IMR-90 (cell line): Measurements from ENCODE around the gene PRAMEF5. TPM values are rescaled to one million over a fixed set of nuclear protein-coding genes. Genes with fewer than 3 reads are reported as not detected.
"Not testable (repeated sequence)": the region's sequence is repeated elsewhere in the genome, so short reads cannot be mapped to it uniquely, and the experiment has no call there.

Experiments used
- ATAC-seq: fragments of 200-7000 bp; cut with Tn5 transposase; 2 replicates; pipeline ENCODE4 v1.9.1; 2020; ENCODE audit warnings: low read depth, mild to moderate bottlenecking, moderate library complexity
- BruUV-seq: library from RNA; stranded (reverse); fragments of 400-500 nt; replicated peaks from 2 replicates; lab custom pipeline; 2021; lab: Mats Ljungman, UMichigan
- CTCF ChIA-PET: fragments of 300-600 bp; formaldehyde crosslinking; extraction: SDS; loops from one replicate; lab custom pipeline; 2021; ENCODE audit warnings: antibody characterized with exemption; lab: Yijun Ruan, JAX
- POLR2A ChIA-PET: fragments of 300-600 bp; sonication (Branson Sonifier 250); formaldehyde crosslinking; loops from one replicate; lab custom pipeline; 2022; ENCODE audit warnings: antibody characterized with exemption; ENCODE audit not compliant: unreplicated experiment; lab: Charles Lee
- DNase-seq: peaks from one replicate; pipeline ENCODE4 v3.0.0; 2013
- H2AFZ ChIP-seq: replicated peaks from 2 replicates; pipeline ENCODE3; 2013; ENCODE audit warnings: low read length, mild to moderate bottlenecking; ENCODE audit not compliant: poor library complexity
- H2AK5ac ChIP-seq: 2 replicates; pipeline ENCODE4 v1.6.1; 2013; ENCODE audit warnings: low read depth, low read length, inconsistent platforms
- H2AK9ac ChIP-seq: replicated peaks from 2 replicates; pipeline ENCODE3; 2013; ENCODE audit warnings: mild to moderate bottlenecking, low read depth, low read length, moderate library complexity; ENCODE audit not compliant: poor library complexity
- H2BK120ac ChIP-seq: 2 replicates; pipeline ENCODE4 v1.6.1; 2013; ENCODE audit warnings: low read depth, low read length, inconsistent platforms
- H2BK15ac ChIP-seq: 3 replicates; pipeline ENCODE4 v1.6.1; 2013; ENCODE audit warnings: low read depth, low read length, inconsistent platforms
- H2BK20ac ChIP-seq: 2 replicates; pipeline ENCODE4 v1.6.1; 2013; ENCODE audit warnings: low read depth, mild to moderate bottlenecking, inconsistent platforms, low read length, moderate library complexity
- H2BK5ac ChIP-seq: 2 replicates; pipeline ENCODE4 v1.6.1; 2013; ENCODE audit warnings: mild to moderate bottlenecking, low read depth, low read length, inconsistent platforms; ENCODE audit not compliant: poor library complexity, severe bottlenecking
- H3K14ac ChIP-seq: replicated peaks from 2 replicates; pipeline ENCODE4 v1.6.1; 2013; ENCODE audit warnings: low read depth, low read length, inconsistent platforms
- H3K18ac ChIP-seq: 2 replicates; pipeline ENCODE4 v1.6.1; 2013; ENCODE audit warnings: low read depth, low read length, control low read depth
- H3K23ac ChIP-seq: 2 replicates; pipeline ENCODE4 v1.6.1; 2013; ENCODE audit warnings: low read depth, low read length, inconsistent platforms
- H3K27ac ChIP-seq: 2 replicates; pipeline ENCODE4 v1.5.1; 2013; ENCODE audit warnings: mild to moderate bottlenecking, control low read depth, low read length; ENCODE audit not compliant: insufficient read depth
- H3K27me3 ChIP-seq: 2 replicates; pipeline ENCODE4 v1.6.1; 2013; ENCODE audit warnings: low read length; ENCODE audit not compliant: control insufficient read depth, insufficient read depth
- H3K36me3 ChIP-seq: 2 replicates; pipeline ENCODE4 v1.6.1; 2013; ENCODE audit warnings: low read length, mixed read lengths; ENCODE audit not compliant: control insufficient read depth, insufficient read depth
- H3K4ac ChIP-seq: 2 replicates; pipeline ENCODE4 v1.6.1; 2013; ENCODE audit warnings: low read depth, low read length, inconsistent platforms
- H3K4me1 ChIP-seq: 2 replicates; pipeline ENCODE4 v1.6.1; 2013; ENCODE audit warnings: low read length, mixed read lengths; ENCODE audit not compliant: control insufficient read depth, insufficient read depth
- H3K4me2 ChIP-seq: 2 replicates; pipeline ENCODE4 v1.6.1; 2013; ENCODE audit warnings: low read depth, mild to moderate bottlenecking, control low read depth, low read length, moderate library complexity
- H3K4me3 ChIP-seq: 2 replicates; pipeline ENCODE4 v1.5.1; 2013; ENCODE audit warnings: low read depth, mild to moderate bottlenecking, control low read depth, low read length, moderate library complexity; ENCODE audit not compliant: insufficient read depth
- H3K56ac ChIP-seq: 2 replicates; pipeline ENCODE4 v1.6.1; 2013; ENCODE audit warnings: low read length, inconsistent platforms; ENCODE audit not compliant: insufficient read depth; ENCODE audit errors: extremely low read depth
- H3K79me1 ChIP-seq, 2 experiments: 2 replicates each; pipeline ENCODE4 v1.6.1; 2013; ENCODE audit warnings: low read length in 2 of 2, inconsistent platforms in 1 of 2, low read depth in 1 of 2
- H3K9ac ChIP-seq: 2 replicates; pipeline ENCODE4 v1.6.1; 2013; ENCODE audit warnings: low read depth, low read length, control low read depth
- H3K9me1 ChIP-seq: 2 replicates; pipeline ENCODE4 v1.6.1; 2013; ENCODE audit warnings: low read length, inconsistent platforms; ENCODE audit not compliant: insufficient read depth
- H3K9me3 ChIP-seq: 2 replicates; pipeline ENCODE4 v1.6.1; 2013; ENCODE audit warnings: low read length; ENCODE audit not compliant: control insufficient read depth, insufficient read depth
- H4K20me1 ChIP-seq: 2 replicates; pipeline ENCODE4 v1.6.1; 2013; ENCODE audit warnings: low read length, inconsistent platforms; ENCODE audit not compliant: insufficient read depth
- H4K5ac ChIP-seq: 2 replicates; pipeline ENCODE4 v1.6.1; 2013; ENCODE audit warnings: mild to moderate bottlenecking, low read depth, low read length, control low read depth
- H4K8ac ChIP-seq, 2 experiments: 2 replicates each; pipeline ENCODE4 v1.6.1; 2013; ENCODE audit warnings: low read depth in 2 of 2, low read length in 2 of 2, control low read depth in 1 of 2, inconsistent platforms in 1 of 2
- H4K91ac ChIP-seq: 2 replicates; pipeline ENCODE4 v1.6.1; 2013; ENCODE audit warnings: low read depth, low read length, inconsistent platforms; ENCODE audit not compliant: insufficient read depth
- WGBS, 2 experiments: methylation state at CpG; one replicate each; pipeline versions ENCODE4 v1.1.5 to v1.1.7; 2013; ENCODE audit warnings: missing lambda C conversion rate in 2 of 2; ENCODE audit not compliant: insufficient read length in 1 of 2; ENCODE audit errors: extremely low coverage in 2 of 2; 5-methylcytosine and 5-hydroxymethylcytosine counted together
- dilution Hi-C: fragments of 300-500 bp; cut with HindIII; formaldehyde crosslinking; loops from one replicate; pipeline ENCODE4 v1.14.3; 2018; ENCODE audit warnings: low sequenced_read_pairs; ENCODE audit not compliant: unreplicated experiment
- in situ Hi-C: fragments of 300-500 bp; cut with MboI; formaldehyde crosslinking; loops from 3 replicates; pipeline ENCODE4 v1.14.3; 2019; ENCODE audit warnings: low sequenced_read_pairs, inconsistent platforms, mixed read lengths
- intact Hi-C: fragments of 100-400 bp; cut with micrococcal nuclease; formaldehyde crosslinking; loops from 2 replicates; pipeline ENCODE4 v1.10.0; 2022
- polyA plus RNA-seq, 3 experiments: library from polyadenylated mRNA; depleted of rRNA; stranded (reverse); fragments of >200 nt; gene quantifications; 2 replicates each; pipeline ENCODE4 v1.2.3, GENCODE V29; 2012; ENCODE audit warnings: low replicate concordance in 1 of 3
- total RNA-seq: library from RNA; depleted of rRNA; stranded (reverse); fragments of >200 nt; gene quantifications from 2 replicates; pipeline ENCODE4 v1.2.3, GENCODE V29; 2012

Gene PRAMEF5
- total and polyA plus RNA-seq, 2 of the 4 experiments (the other 2 are of a cell fraction), result not detected

DNA sequence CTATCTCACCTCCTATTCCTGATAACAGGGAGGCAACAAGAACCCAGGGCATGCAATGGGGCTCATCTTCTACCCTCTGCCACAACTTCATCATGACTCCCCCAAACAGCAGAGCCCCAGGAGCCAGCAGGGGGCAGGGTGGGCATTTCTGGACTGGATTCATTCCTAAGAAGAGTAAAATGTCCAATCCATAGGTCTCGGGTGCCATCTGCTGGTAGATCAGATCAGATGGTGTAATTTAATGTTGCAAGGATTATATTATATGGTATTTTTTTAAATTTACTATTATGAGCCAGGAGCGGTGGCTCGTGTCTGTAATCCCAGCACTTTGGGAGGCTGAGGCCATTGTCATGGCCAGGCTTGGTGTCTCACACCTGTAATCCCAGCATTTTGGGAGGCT lies 11.1 kb downstream of the PRAMEF5 start:
- H3K4me3 ChIP-seq, H2AFZ ChIP-seq, H3K79me1 ChIP-seq, H2BK120ac ChIP-seq, H4K20me1 ChIP-seq, H3K36me3 ChIP-seq, H3K18ac ChIP-seq, H3K4me2 ChIP-seq, dilution Hi-C loops, H3K14ac ChIP-seq, H2BK5ac ChIP-seq, CTCF ChIA-PET, H3K4ac ChIP-seq, H4K5ac ChIP-seq, H3K23ac ChIP-seq, POLR2A ChIA-PET, H3K27ac ChIP-seq, ATAC-seq, H3K9me3 ChIP-seq, DNase-seq, H3K9ac ChIP-seq, intact Hi-C loops, H3K9me1 ChIP-seq, H4K8ac ChIP-seq, in situ Hi-C loops, H2BK15ac ChIP-seq, BruUV-seq, H3K27me3 ChIP-seq, H2AK9ac ChIP-seq, H2BK20ac ChIP-seq, H3K4me1 ChIP-seq, H4K91ac ChIP-seq, H3K56ac ChIP-seq, H2AK5ac ChIP-seq: not testable (repeated sequence)
- WGBS, 2 experiments, result no CpG with 5 or more reads among the region's 3 CpGs

GRCh38 chr1:13277016-13277415 lies 23.0 kb downstream of the PRAMEF5 start:
- H3K23ac ChIP-seq, DNase-seq, H3K9me3 ChIP-seq, H3K79me1 ChIP-seq, H3K27me3 ChIP-seq, H4K5ac ChIP-seq, H3K4me1 ChIP-seq, H3K14ac ChIP-seq, H4K91ac ChIP-seq, H3K18ac ChIP-seq, H2AK9ac ChIP-seq, H3K36me3 ChIP-seq, H3K56ac ChIP-seq, H2BK15ac ChIP-seq, CTCF ChIA-PET, H2AK5ac ChIP-seq, H3K9ac ChIP-seq, H4K20me1 ChIP-seq, dilution Hi-C loops, H4K8ac ChIP-seq, in situ Hi-C loops, H3K4me2 ChIP-seq, H3K4ac ChIP-seq, H2AFZ ChIP-seq, H2BK5ac ChIP-seq, intact Hi-C loops, BruUV-seq, H3K27ac ChIP-seq, POLR2A ChIA-PET, H3K4me3 ChIP-seq, H3K9me1 ChIP-seq, H2BK20ac ChIP-seq, H2BK120ac ChIP-seq, ATAC-seq: not testable (repeated sequence)
- WGBS, 2 experiments, result no CpG with 5 or more reads among the region's 6 CpGs
